GM06990 (cell line): ENCODE data around the gene PTPRN2.
"Not testable (repeated sequence)": the region's sequence is repeated elsewhere in the genome, so short reads cannot be mapped to it uniquely, and the experiment has no call there.

Experiments used
- DNase-seq: peaks from one replicate; pipeline ENCODE4 v3.0.0-alpha.2; 2011; ENCODE audit not compliant: insufficient read length; ENCODE audit errors: extremely low read depth
- H3K27me3 ChIP-seq: replicated peaks from 2 replicates; pipeline ENCODE4 v1.6.0; 2011; ENCODE audit warnings: low read length; ENCODE audit not compliant: control insufficient read depth, insufficient read depth
- H3K36me3 ChIP-seq: 2 replicates; pipeline ENCODE4 v1.5.1; 2011; ENCODE audit warnings: low read length; ENCODE audit not compliant: control insufficient read depth, insufficient read depth
- H3K4me3 ChIP-seq: replicated peaks from 2 replicates; pipeline ENCODE4 v1.5.1; 2011; ENCODE audit warnings: low read depth, mild to moderate bottlenecking, control low read depth, low read length
- CTCF ChIP-seq: IDR thresholded peaks from 2 replicates; pipeline ENCODE4 v1.5.1; 2011; ENCODE audit warnings: low read length, control low read depth, mild to moderate bottlenecking, inconsistent platforms; ENCODE audit not compliant: insufficient read depth, poor library complexity, severe bottlenecking

PTPRN2 gene

GRCh38 chr7:157703534-157704195 is 884.0 kb downstream of the PTPRN2 start:
- H3K4me3 ChIP-seq, result no peak overlapping the region
- no peaks in the 10 kb centered on the region for H3K27me3 ChIP-seq
- TF ChIP-seq CTCF, result no peak

GRCh38 chr7:157703131-157703530 is 884.5 kb downstream of the PTPRN2 start:
- no peaks in the 10 kb centered on the region for H3K36me3 ChIP-seq
- TF ChIP-seq CTCF, result no peak
- H3K4me3 ChIP-seq, result no peak overlapping the region
- no peak for DNase-seq
- H3K27me3 ChIP-seq, result no peaks in the 10 kb centered on the region

More at GRCh38 chr7:157703534-157704195, 884.0 kb downstream of the PTPRN2 start:
- H3K36me3 ChIP-seq, result no peaks in the 10 kb centered on the region
- no peak for DNase-seq

GRCh38 chr7:157702311-157703023 is 885.2 kb downstream of the PTPRN2 start:
- Histone ChIP-seq H3K36me3 (no peaks in the 10 kb centered on the region), H3K27me3 (no peaks in the 10 kb centered on the region), H3K4me3 (no peak overlapping the region)
- DNase-seq, result no peak
- no peak for TF ChIP-seq CTCF

- H3K27me3 ChIP-seq, H3K36me3 ChIP-seq, H3K4me3 ChIP-seq, DNase-seq: not testable (repeated sequence)
Measured at GRCh38 chr7:157701395-157702180, 886.0 kb downstream of the PTPRN2 start.

GRCh38 chr7:157700231-157701005 is 887.2 kb downstream of the PTPRN2 start:
- no peak overlapping the region for H3K4me3 ChIP-seq
- H3K27me3 ChIP-seq, result no peaks in the 10 kb centered on the region
- no peak for TF ChIP-seq CTCF
- H3K36me3 ChIP-seq, result no peaks in the 10 kb centered on the region
- no peak for DNase-seq
